Hepatocyte (in vitro differentiated cells): ENCODE results near the gene DPH1. TPM values are rescaled to one million over a fixed set of nuclear protein-coding genes. Genes with fewer than 3 reads are reported as not detected.

Experiments used
- DNase-seq: peaks from one replicate; pipeline ENCODE4 v3.0.0-alpha.2; 2016; ENCODE audit warnings: low spot score
- H2AFZ ChIP-seq: fragments of 200-600 bp; sonication (generic); 2 replicates; pipeline ENCODE4 v1.6.0; 2016; ENCODE audit warnings: antibody characterized with exemption, mild to moderate bottlenecking
- H3K27ac ChIP-seq: fragments of 200-600 bp; sonication (generic); 2 replicates; pipeline ENCODE4 v1.5.1; 2016; ENCODE audit warnings: mild to moderate bottlenecking
- H3K27me3 ChIP-seq: fragments of 200-600 bp; sonication (generic); 2 replicates; pipeline ENCODE4 v1.6.1; 2016
- H3K36me3 ChIP-seq: fragments of 200-600 bp; sonication (generic); replicated peaks from 2 replicates; pipeline ENCODE4 v1.5.1; 2016; ENCODE audit warnings: low read depth; ENCODE audit not compliant: insufficient read depth
- H3K4me1 ChIP-seq: fragments of 200-600 bp; sonication (generic); 2 replicates; pipeline ENCODE4 v1.5.1; 2016; ENCODE audit warnings: mild to moderate bottlenecking, moderate library complexity; ENCODE audit not compliant: insufficient read depth
- H3K4me2 ChIP-seq: fragments of 200-600 bp; sonication (generic); 2 replicates; pipeline ENCODE4 v1.6.0; 2016
- H3K4me3 ChIP-seq: fragments of 200-600 bp; sonication (generic); 2 replicates; pipeline ENCODE4 v1.5.1; 2016; ENCODE audit warnings: mild to moderate bottlenecking
- H3K79me2 ChIP-seq: fragments of 200-600 bp; sonication (generic); 2 replicates; pipeline ENCODE4 v1.6.0; 2017; ENCODE audit warnings: mild to moderate bottlenecking
- H3K9me2 ChIP-seq: fragments of 200-600 bp; sonication (generic); replicated peaks from 2 replicates; pipeline ENCODE4 v1.6.0; 2017; ENCODE audit warnings: mild to moderate bottlenecking; ENCODE audit not compliant: insufficient read depth
- H3K9me3 ChIP-seq: fragments of 200-600 bp; sonication (generic); 2 replicates; pipeline ENCODE4 v1.5.1; 2016; ENCODE audit warnings: low read depth, mild to moderate bottlenecking
- H4K20me1 ChIP-seq: fragments of 200-600 bp; sonication (generic); 2 replicates; pipeline ENCODE4 v1.6.0; 2016; ENCODE audit warnings: mild to moderate bottlenecking; ENCODE audit not compliant: insufficient read depth, poor library complexity, severe bottlenecking
- EZH2 ChIP-seq: fragments of 200-600 bp; sonication (generic); IDR thresholded peaks from 2 replicates; pipeline ENCODE4 v1.6.1; 2016; ENCODE audit warnings: antibody characterized with exemption, mild to moderate bottlenecking, borderline replicate concordance
- EZH2phosphoT487 ChIP-seq: fragments of 200-600 bp; sonication (generic); IDR thresholded peaks from one replicate; pipeline ENCODE4 v1.6.1; 2018; ENCODE audit warnings: antibody characterized with exemption, mild to moderate bottlenecking, low read depth, moderate library complexity; ENCODE audit not compliant: unreplicated experiment, severe bottlenecking
- WGBS: methylation state at CpG from one replicate; pipeline ENCODE4 v1.1.6; 2016; ENCODE audit warnings: low lambda C conversion rate; ENCODE audit errors: missing lambda C conversion rate; 5-methylcytosine and 5-hydroxymethylcytosine counted together
- polyA plus RNA-seq: library from polyadenylated mRNA; unstranded; fragments of >200 nt; fragmentation: Nextera tagmentation; extraction: Ambion mirVana; gene quantifications from 2 replicates; pipeline ENCODE4 v1.2.1, GENCODE V29; 2016
- total RNA-seq: library from RNA; depleted of rRNA; stranded (reverse); fragments of >200 nt; gene quantifications from 2 replicates; pipeline ENCODE4 v1.2.3, GENCODE V29; 2014
- TF ChIP-seq, protein P1 (sequence below): fragments of 200-600 bp; sonication (generic); IDR thresholded peaks from 2 replicates; pipeline ENCODE4 v1.5.1; 2016; ENCODE audit warnings: antibody characterized with exemption, mild to moderate bottlenecking; ENCODE audit not compliant: poor library complexity

DPH1 gene
- total and polyA plus RNA-seq, 2 experiments from 2014 or later = 27.8 to 45.2 TPM

DNA sequence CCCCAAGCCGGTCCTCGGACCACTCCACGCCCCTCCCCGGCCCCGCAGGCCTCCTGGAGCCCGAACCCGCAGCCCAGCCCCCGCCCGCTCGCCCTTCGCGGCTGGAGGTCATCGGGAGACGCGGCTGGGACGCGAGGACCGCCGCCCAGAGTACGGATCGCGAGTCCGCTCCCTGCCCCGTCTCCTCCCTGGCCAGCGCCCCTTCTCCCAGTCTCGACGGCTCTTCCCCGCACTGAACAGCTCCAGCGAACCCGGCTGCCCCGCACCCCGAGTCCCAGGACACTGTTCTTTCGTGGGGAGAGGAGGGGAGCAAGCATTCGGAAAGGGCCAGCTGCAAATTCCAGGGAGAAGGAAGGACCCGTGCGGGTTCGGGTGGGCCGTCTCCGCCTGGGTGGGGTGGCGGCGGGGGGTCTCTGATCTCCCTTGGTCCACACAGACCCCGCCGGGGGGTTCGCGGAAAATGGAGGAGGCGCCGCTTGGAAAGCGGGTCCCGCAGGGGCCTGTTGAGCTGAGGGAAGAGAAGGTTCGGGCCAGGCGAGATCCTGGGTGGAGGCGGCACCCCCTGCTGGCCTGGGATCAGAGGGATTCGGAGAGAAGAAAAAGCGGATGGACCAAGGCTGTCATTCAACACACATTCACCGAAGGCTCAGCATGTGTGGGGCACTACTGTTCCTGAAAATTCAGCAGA lies 4.2 kb upstream of the DPH1 start:
- Histone ChIP-seq H3K27me3 (peaks cover 59% of the 10 kb centered on the region), H3K9me2 (no peaks in the 10 kb centered on the region), H3K4me3 (peak overlapping the region; percentile 57), H2AFZ (peak overlapping the region; percentile 22), H3K27ac (no peak overlapping the region), H3K79me2 (no peaks in the 10 kb centered on the region), H3K36me3 (no peaks in the 10 kb centered on the region), H4K20me1 (no peaks in the 10 kb centered on the region), H3K9me3 (no peaks in the 10 kb centered on the region), H3K4me1 (peaks cover 19% of the 10 kb centered on the region), H3K4me2 (peak overlapping the region; percentile 98)
- DNase-seq = peak; percentile 86
- 3% methylated on average over 22 of the region's 55 CpGs for WGBS
- TF ChIP-seq EZH2 (peak; percentile 62), EZH2phosphoT487 (peak; percentile 8)
- TF ChIP-seq, protein P1, sequence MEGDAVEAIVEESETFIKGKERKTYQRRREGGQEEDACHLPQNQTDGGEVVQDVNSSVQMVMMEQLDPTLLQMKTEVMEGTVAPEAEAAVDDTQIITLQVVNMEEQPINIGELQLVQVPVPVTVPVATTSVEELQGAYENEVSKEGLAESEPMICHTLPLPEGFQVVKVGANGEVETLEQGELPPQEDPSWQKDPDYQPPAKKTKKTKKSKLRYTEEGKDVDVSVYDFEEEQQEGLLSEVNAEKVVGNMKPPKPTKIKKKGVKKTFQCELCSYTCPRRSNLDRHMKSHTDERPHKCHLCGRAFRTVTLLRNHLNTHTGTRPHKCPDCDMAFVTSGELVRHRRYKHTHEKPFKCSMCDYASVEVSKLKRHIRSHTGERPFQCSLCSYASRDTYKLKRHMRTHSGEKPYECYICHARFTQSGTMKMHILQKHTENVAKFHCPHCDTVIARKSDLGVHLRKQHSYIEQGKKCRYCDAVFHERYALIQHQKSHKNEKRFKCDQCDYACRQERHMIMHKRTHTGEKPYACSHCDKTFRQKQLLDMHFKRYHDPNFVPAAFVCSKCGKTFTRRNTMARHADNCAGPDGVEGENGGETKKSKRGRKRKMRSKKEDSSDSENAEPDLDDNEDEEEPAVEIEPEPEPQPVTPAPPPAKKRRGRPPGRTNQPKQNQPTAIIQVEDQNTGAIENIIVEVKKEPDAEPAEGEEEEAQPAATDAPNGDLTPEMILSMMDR = peak; percentile 77

DNA sequence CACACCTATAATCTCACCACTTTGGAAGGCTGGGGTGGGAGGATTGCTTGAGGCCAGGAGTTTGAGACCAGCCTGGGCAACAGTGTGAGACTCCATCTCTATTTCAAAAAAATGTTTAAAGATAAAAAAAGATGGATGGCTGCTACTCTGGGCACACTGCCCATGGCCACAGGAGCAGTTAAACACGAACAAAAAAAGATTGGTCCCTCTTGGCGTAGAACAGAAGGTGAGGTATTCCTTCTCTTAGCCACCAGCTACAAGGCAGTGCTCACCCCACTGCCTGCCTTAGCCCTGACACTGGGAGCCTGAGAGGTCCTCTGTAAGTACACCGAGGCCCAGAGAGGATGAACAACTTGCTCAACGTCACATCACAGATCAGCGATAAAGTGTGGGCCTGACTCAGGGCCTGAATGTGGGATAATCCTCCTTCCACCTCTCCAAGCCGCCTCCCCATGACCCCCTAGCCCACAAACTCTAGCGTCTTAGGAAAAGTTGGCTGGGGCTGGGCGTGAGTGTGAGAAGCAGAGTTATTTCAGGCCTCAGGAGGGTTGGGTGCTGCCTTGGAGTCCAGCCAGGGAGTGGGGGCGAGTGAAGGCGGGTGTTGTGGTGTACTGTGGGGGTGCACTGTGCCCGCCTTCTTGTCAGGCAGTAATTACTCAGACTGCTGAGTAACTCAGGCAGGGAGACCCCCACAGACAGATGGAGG lies 2.3 kb upstream of the DPH1 start:
- Histone ChIP-seq H3K9me3 (no peaks in the 10 kb centered on the region), H3K27ac (no peak overlapping the region), H2AFZ (no peak overlapping the region), H3K36me3 (no peaks in the 10 kb centered on the region), H3K27me3 (peaks cover 48% of the 10 kb centered on the region), H4K20me1 (no peaks in the 10 kb centered on the region), H3K9me2 (no peaks in the 10 kb centered on the region), H3K4me1 (peaks cover 23% of the 10 kb centered on the region), H3K79me2 (peaks cover 15% of the 10 kb centered on the region), H3K4me3 (no peak overlapping the region), H3K4me2 (no peak overlapping the region)
- no peak for DNase-seq
- 81% methylated on average over 11 of the region's 11 CpGs for WGBS
- TF ChIP-seq EZH2phosphoT487 = no peak
- TF ChIP-seq, protein P1 = no peak

DNA sequence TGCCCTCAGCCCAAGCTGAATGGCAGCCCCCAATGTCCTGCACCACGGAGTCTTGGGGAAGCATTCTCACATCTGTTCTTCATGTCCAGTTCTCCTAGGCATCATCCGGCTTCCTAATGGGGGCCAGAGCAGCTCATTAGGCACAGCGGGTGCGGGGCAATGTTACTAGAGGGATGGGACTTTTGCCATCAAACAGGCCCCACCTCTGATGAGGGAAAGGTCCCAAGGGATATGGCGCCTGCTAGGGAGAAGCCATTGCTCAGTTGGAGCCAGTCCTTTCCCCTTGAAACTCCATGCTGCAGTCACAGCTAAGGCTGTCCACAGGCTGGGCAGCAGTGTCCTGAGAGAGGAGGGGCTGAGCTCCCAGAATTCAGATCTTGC lies 1.7 kb upstream of the DPH1 start:
- no peak overlapping the region for H3K4me2 ChIP-seq
- WGBS = 87% methylated on average over 5 of the region's 5 CpGs
- H2AFZ ChIP-seq = no peak overlapping the region
- no peak overlapping the region for H3K27ac ChIP-seq
- DNase-seq = no peak
- no peak overlapping the region for H3K4me3 ChIP-seq
- no peaks in the 10 kb centered on the region for H3K9me2 ChIP-seq
- H3K27me3 ChIP-seq = peaks cover 43% of the 10 kb centered on the region
- TF ChIP-seq EZH2phosphoT487 (no peak), EZH2 (no peak)
- TF ChIP-seq, protein P1 = no peak
- H3K9me3 ChIP-seq = no peaks in the 10 kb centered on the region
- H3K79me2 ChIP-seq = peaks cover 15% of the 10 kb centered on the region
- H3K4me1 ChIP-seq = peaks cover 23% of the 10 kb centered on the region
- no peaks in the 10 kb centered on the region for H3K36me3 ChIP-seq
- H4K20me1 ChIP-seq = no peaks in the 10 kb centered on the region
